GM23338 (cell line): ENCODE measurements around the gene ORAI3. TPM values are rescaled to one million over a fixed set of nuclear protein-coding genes. Genes with fewer than 3 reads are reported as not detected.

ENCODE experiments used
- ATAC-seq: fragments of 200-7000 bp; cut with Tn5 transposase; 3 replicates; pipeline ENCODE4 v1.9.1; 2020
- DNase-seq: peaks from one replicate; pipeline ENCODE4 v3.0.0-alpha.2; 2015; ENCODE audit warnings: low spot score
- H2AFZ ChIP-seq: fragments of 200-600 bp; sonication (generic); 2 replicates; pipeline ENCODE4 v1.8.0; 2016; ENCODE audit warnings: antibody characterized with exemption, mild to moderate bottlenecking, moderate library complexity
- H3F3A ChIP-seq: fragments of 200-600 bp; sonication (generic); replicated peaks from 2 replicates; pipeline ENCODE4 v1.8.0; 2017; ENCODE audit warnings: antibody characterized with exemption, mixed run types, low read depth
- H3K27ac ChIP-seq: fragments of 200-600 bp; sonication (generic); 2 replicates; pipeline ENCODE4 v1.6.1; 2016; ENCODE audit warnings: low read depth
- H3K27me3 ChIP-seq: fragments of 200-600 bp; sonication (generic); 2 replicates; pipeline ENCODE4 v1.8.0; 2016; ENCODE audit warnings: mild to moderate bottlenecking, mixed run types, moderate library complexity; ENCODE audit not compliant: insufficient read depth
- H3K36me3 ChIP-seq: fragments of 200-600 bp; sonication (generic); 2 replicates; pipeline ENCODE4 v1.8.0; 2016; ENCODE audit warnings: mild to moderate bottlenecking; ENCODE audit not compliant: insufficient read depth
- H3K4me1 ChIP-seq: fragments of 200-600 bp; sonication (generic); 2 replicates; pipeline ENCODE4 v1.8.0; 2016; ENCODE audit warnings: mild to moderate bottlenecking, moderate library complexity; ENCODE audit not compliant: insufficient read depth
- H3K4me2 ChIP-seq: fragments of 200-600 bp; sonication (generic); 2 replicates; pipeline ENCODE4 v1.7.1; 2017; ENCODE audit warnings: mixed run types
- H3K4me3 ChIP-seq: fragments of 200-600 bp; sonication (generic); 2 replicates; pipeline ENCODE4 v1.6.1; 2016; ENCODE audit warnings: mixed run types
- H3K79me2 ChIP-seq: fragments of 200-600 bp; sonication (generic); replicated peaks from 2 replicates; pipeline ENCODE4 v1.8.0; 2017; ENCODE audit warnings: mild to moderate bottlenecking; ENCODE audit not compliant: insufficient read depth
- H3K9me2 ChIP-seq: fragments of 200-600 bp; sonication (generic); 2 replicates; pipeline ENCODE4 v1.8.0; 2017; ENCODE audit not compliant: insufficient read depth
- H4K20me1 ChIP-seq: fragments of 200-600 bp; sonication (generic); replicated peaks from 2 replicates; pipeline ENCODE4 v1.8.0; 2017; ENCODE audit warnings: mild to moderate bottlenecking; ENCODE audit not compliant: insufficient read depth
- H3K27ac Mint-ChIP-seq: 2 replicates; pipeline ENCODE4 v1.8.0; 2020; ENCODE audit warnings: inconsistent platforms, mild to moderate bottlenecking, moderate library complexity, mixed read lengths
- H3K27me3 Mint-ChIP-seq: 3 replicates; pipeline ENCODE4 v1.8.0; 2022; ENCODE audit warnings: low read depth, mild to moderate bottlenecking, moderate library complexity, mixed read lengths, inconsistent platforms; ENCODE audit not compliant: insufficient read depth, poor library complexity
- H3K36me3 Mint-ChIP-seq: 3 replicates; pipeline ENCODE4 v1.8.0; 2021; ENCODE audit warnings: low read depth, mild to moderate bottlenecking, inconsistent platforms, moderate library complexity, mixed read lengths
- H3K4me1 Mint-ChIP-seq: 3 replicates; pipeline ENCODE4 v1.8.0; 2020; ENCODE audit warnings: mild to moderate bottlenecking, inconsistent platforms, mixed read lengths
- H3K4me3 Mint-ChIP-seq: 3 replicates; pipeline ENCODE4 v1.8.0; 2021; ENCODE audit warnings: moderate library complexity, mild to moderate bottlenecking, inconsistent platforms, mixed read lengths
- H3K9me3 Mint-ChIP-seq: 3 replicates; pipeline ENCODE4 v1.8.0; 2020; ENCODE audit warnings: moderate library complexity, mild to moderate bottlenecking, inconsistent platforms, mixed read lengths
- CREB1 ChIP-seq: fragments of 250-450 bp; sonication (Bioruptor Pico); IDR thresholded peaks from 2 replicates; pipeline ENCODE4 v1.5.0; 2020; ENCODE audit warnings: low read depth, mild to moderate bottlenecking, moderate library complexity
- CTCF ChIP-seq, 2 experiments: fragments of 200-600 bp in 1 of 2; sonication (generic) in 1 of 2; conservative IDR thresholded peaks; 2 replicates each; pipeline versions ENCODE4 v1.5.1 to v1.6.1; 2016 to 2017; ENCODE audit warnings: antibody characterized with exemption in 2 of 2, low read depth in 2 of 2, mild to moderate bottlenecking in 2 of 2, moderate library complexity in 1 of 2
- ETS1 ChIP-seq: IDR thresholded peaks from 2 replicates; pipeline ENCODE4 v1.6.1; 2016; ENCODE audit warnings: antibody characterized with exemption
- EZH2 ChIP-seq: fragments of 200-600 bp; sonication (generic); IDR thresholded peaks from one replicate; pipeline ENCODE4 v1.8.0; 2017; ENCODE audit warnings: antibody characterized with exemption, mild to moderate bottlenecking, low read depth; ENCODE audit not compliant: unreplicated experiment
- JUNB ChIP-seq: IDR thresholded peaks from one replicate; pipeline ENCODE4 v1.6.1; 2016; ENCODE audit warnings: antibody characterized with exemption; ENCODE audit not compliant: unreplicated experiment
- NANOG ChIP-seq: IDR thresholded peaks from 2 replicates; pipeline ENCODE4 v1.6.1; 2016; ENCODE audit warnings: antibody characterized with exemption, borderline replicate concordance
- POLR2AphosphoS5 ChIP-seq: IDR thresholded peaks from 2 replicates; pipeline ENCODE4 v1.6.1; 2016; ENCODE audit warnings: antibody characterized with exemption, low read depth
- REST ChIP-seq: IDR thresholded peaks from one replicate; pipeline ENCODE4 v1.6.1; 2018; ENCODE audit warnings: antibody characterized with exemption; ENCODE audit not compliant: unreplicated experiment
- STAT1 ChIP-seq: IDR thresholded peaks from one replicate; pipeline ENCODE4 v1.6.1; 2016; ENCODE audit warnings: antibody characterized with exemption; ENCODE audit not compliant: unreplicated experiment
- ZNF114 ChIP-seq: fragments of 250-450 bp; sonication (Bioruptor Pico); IDR thresholded peaks from 2 replicates; pipeline ENCODE4 v1.5.0; 2020; ENCODE audit warnings: mild to moderate bottlenecking, moderate library complexity
- ZNF331 ChIP-seq: fragments of 250-450 bp; sonication (Bioruptor Pico); IDR thresholded peaks from 2 replicates; pipeline ENCODE4 v1.5.0; 2020; ENCODE audit warnings: low read depth, mild to moderate bottlenecking, moderate library complexity
- polyA plus RNA-seq: library from polyadenylated mRNA; unstranded; fragments of >200 nt; fragmentation: Nextera tagmentation; extraction: Ambion mirVana; gene quantifications from 2 replicates; pipeline ENCODE4 v1.2.1, GENCODE V29; 2016
- total RNA-seq: library from RNA; depleted of rRNA; stranded (reverse); fragments of >200 nt; shearing (Covaris generic); gene quantifications from 2 replicates; pipeline ENCODE4 v1.2.3, GENCODE V29; 2014

ORAI3 gene
- total and polyA plus RNA-seq, 2 experiments from 2014 or later = 6.9 to 15.9 TPM

GRCh38 chr16:30964574-30965226 is 15.8 kb downstream of the ORAI3 start (continued):
- no peak for TF ChIP-seq CTCF (conservative IDR thresholded peaks at IDR 0.05; ENCODE audit: low read depth in 2 of 2)
- TF ChIP-seq ETS1 = no peak
- no peak for TF ChIP-seq ZNF331 (CRISPR knock-in tag)
- TF ChIP-seq CREB1 (CRISPR knock-in tag) = no peak
- TF ChIP-seq REST = no peak

GRCh38 chr16:30965436-30965835 is 16.6 kb downstream of the ORAI3 start:
- no peaks in the 10 kb centered on the region; the same call in 2 of the 3 replicates for H3K4me1 Mint-ChIP-seq
- H3K4me3 ChIP-seq = no peak overlapping the region
- H3F3A ChIP-seq = 0 out of 2 replicates have a peak, but pooled peaks cover 3% of the 10 kb centered on the region
- H3K9me2 ChIP-seq = no peaks in the 10 kb centered on the region
- no peak for DNase-seq
- no peak overlapping the region for H3K27ac Mint-ChIP-seq
- no peak overlapping the region for H3K4me3 Mint-ChIP-seq
- no peak overlapping the region for H3K27ac ChIP-seq
- no peaks in the 10 kb centered on the region for H3K9me3 Mint-ChIP-seq
- H3K27me3 Mint-ChIP-seq = peaks cover 4% of the 10 kb centered on the region
- peaks cover 49% of the 10 kb centered on the region for H3K36me3 ChIP-seq
- peaks cover 17% of the 10 kb centered on the region for H3K79me2 ChIP-seq
- no peak overlapping the region for H2AFZ ChIP-seq
- H3K4me1 ChIP-seq = no peaks in the 10 kb centered on the region
- no peaks in the 10 kb centered on the region for H3K27me3 ChIP-seq
- peaks cover 87% of the 10 kb centered on the region for H3K36me3 Mint-ChIP-seq
- peaks cover 19% of the 10 kb centered on the region for H4K20me1 ChIP-seq
- no peak overlapping the region for H3K4me2 ChIP-seq
- ATAC-seq = peak; percentile 40; the same call in 2 of the 3 replicates
- TF ChIP-seq POLR2AphosphoS5 (no peak), ZNF331 (CRISPR knock-in tag) (no peak), ETS1 (no peak), CREB1 (CRISPR knock-in tag) (no peak), EZH2 (no peak), ZNF114 (CRISPR knock-in tag) (no peak), JUNB (no peak), NANOG (no peak), STAT1 (no peak)
